A549 (cell line): ENCODE data around the gene CDH1.

Experiments
- CEBPB ChIP-seq, 2 experiments: fragments of >200 bp in 1 of 2; sonication (Bioruptor Twin) in 1 of 2; formaldehyde crosslinking in 1 of 2; IDR thresholded peaks; 2 replicates each; pipeline ENCODE4 v1.6.1; 2012 to 2016
- EP300 ChIP-seq, 2 experiments: fragments of >200 bp; sonication (Bioruptor Twin); formaldehyde crosslinking; IDR thresholded peaks; 2 replicates in 1 of 2; 3 replicates in 1 of 2; pipeline ENCODE4 v1.6.1; 2016 to 2017
- FOSB ChIP-seq: fragments of 250-450 bp; sonication (Bioruptor Pico); IDR thresholded peaks from 2 replicates; pipeline ENCODE4 v1.5.0; 2020; ENCODE audit warnings: mild to moderate bottlenecking, moderate library complexity
- KDM1A ChIP-seq: fragments of 200-600 bp; sonication (generic); IDR thresholded peaks from 2 replicates; pipeline ENCODE4 v1.6.1; 2016; ENCODE audit warnings: low read depth, mild to moderate bottlenecking
- RAD21 ChIP-seq, 2 experiments: fragments of >200 bp in 1 of 2; sonication (Bioruptor Twin) in 1 of 2; formaldehyde crosslinking in 1 of 2; IDR thresholded peaks in 1 of 2; conservative IDR thresholded peaks in 1 of 2; 2 replicates in 1 of 2; 3 replicates in 1 of 2; pipeline ENCODE4 v1.6.1; 2012 to 2018; ENCODE audit warnings: inconsistent platforms in 1 of 2
- REST ChIP-seq: fragments of 200-600 bp; sonication (generic); IDR thresholded peaks from 2 replicates; pipeline ENCODE4 v1.6.1; 2016; ENCODE audit warnings: antibody characterized with exemption, mild to moderate bottlenecking, moderate library complexity
- TP53 ChIP-seq: fragments of 250-450 bp; sonication (Bioruptor Pico); IDR thresholded peaks from 2 replicates; pipeline ENCODE4 v1.5.0; 2021; ENCODE audit warnings: mild to moderate bottlenecking, moderate library complexity
- TF ChIP-seq, protein P1 (sequence below): fragments of >200 bp; sonication (Bioruptor Twin); formaldehyde crosslinking; IDR thresholded peaks from 3 replicates; pipeline ENCODE4 v1.5.1; 2016
- TF ChIP-seq, protein P2 (sequence below): IDR thresholded peaks from 2 replicates; pipeline ENCODE4 v1.6.1; 2012

- TF ChIP-seq, protein P1, sequence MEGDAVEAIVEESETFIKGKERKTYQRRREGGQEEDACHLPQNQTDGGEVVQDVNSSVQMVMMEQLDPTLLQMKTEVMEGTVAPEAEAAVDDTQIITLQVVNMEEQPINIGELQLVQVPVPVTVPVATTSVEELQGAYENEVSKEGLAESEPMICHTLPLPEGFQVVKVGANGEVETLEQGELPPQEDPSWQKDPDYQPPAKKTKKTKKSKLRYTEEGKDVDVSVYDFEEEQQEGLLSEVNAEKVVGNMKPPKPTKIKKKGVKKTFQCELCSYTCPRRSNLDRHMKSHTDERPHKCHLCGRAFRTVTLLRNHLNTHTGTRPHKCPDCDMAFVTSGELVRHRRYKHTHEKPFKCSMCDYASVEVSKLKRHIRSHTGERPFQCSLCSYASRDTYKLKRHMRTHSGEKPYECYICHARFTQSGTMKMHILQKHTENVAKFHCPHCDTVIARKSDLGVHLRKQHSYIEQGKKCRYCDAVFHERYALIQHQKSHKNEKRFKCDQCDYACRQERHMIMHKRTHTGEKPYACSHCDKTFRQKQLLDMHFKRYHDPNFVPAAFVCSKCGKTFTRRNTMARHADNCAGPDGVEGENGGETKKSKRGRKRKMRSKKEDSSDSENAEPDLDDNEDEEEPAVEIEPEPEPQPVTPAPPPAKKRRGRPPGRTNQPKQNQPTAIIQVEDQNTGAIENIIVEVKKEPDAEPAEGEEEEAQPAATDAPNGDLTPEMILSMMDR: no peak
- no peak for TF ChIP-seq CEBPB (IDR thresholded peaks at IDR 0.05)
- no peak for TF ChIP-seq RAD21 (conservative IDR thresholded peaks at IDR 0.05 in 1 of 2, IDR thresholded peaks at IDR 0.05 in 1 of 2)
- no peak for TF ChIP-seq FOSB (CRISPR knock-in tag)
- no peak for TF ChIP-seq EP300 (IDR thresholded peaks at IDR 0.05)
- TF ChIP-seq KDM1A: no peak
- no peak for TF ChIP-seq TP53 (CRISPR knock-in tag)
- TF ChIP-seq REST: no peak
- TF ChIP-seq, protein P2, sequence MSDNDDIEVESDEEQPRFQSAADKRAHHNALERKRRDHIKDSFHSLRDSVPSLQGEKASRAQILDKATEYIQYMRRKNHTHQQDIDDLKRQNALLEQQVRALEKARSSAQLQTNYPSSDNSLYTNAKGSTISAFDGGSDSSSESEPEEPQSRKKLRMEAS: no peak
These were observed 25.5 kb upstream of the CDH1 start for GRCh38 chr16:68711421-68712139.
